NCI-H1694 (cell line): ENCODE results near the gene HABP2.

Source experiments
- DNase-seq: peaks from one replicate; lab custom pipeline; 2025; lab: John Stamatoyannopoulos, UW

The HABP2 gene

DNA sequence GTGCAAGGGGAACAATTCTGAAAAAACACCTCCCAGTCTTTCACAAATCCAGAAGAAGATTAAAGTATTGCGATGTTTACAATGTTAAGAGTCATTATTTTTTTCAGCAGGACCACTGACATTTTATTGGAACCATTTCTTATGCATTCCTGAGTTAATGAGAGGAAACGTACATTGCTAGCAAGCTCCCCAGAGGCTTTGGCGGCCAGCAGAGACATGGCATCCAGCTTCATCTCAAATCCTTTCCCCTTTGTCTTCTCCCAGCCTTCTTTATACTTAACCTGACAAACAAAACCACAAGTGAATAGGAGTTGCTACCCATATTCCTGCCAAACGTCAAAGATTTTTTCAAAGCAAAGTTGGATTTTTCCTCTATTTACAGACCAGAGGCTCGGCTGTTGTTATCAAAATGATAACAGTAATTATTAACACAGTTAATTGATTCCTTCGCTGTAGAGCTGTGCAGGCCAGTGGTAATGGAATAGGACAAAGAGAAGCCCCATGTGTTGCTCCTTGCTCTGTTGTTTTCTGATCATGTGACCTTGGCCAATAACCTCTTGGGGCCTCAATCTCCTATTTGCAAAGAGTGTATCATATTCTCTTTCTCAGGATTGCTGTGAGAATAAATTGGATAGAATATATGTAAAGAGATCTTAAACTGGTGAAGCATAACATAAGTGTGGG lies 79.0 kb downstream of the HABP2 start:
- DNase-seq: no peak
